NCI-H748 (cell line): ENCODE results near the gene C1orf122.
"Not testable (repeated sequence)": the region's sequence is repeated elsewhere in the genome, so short reads cannot be mapped to it uniquely, and the experiment has no call there.

ENCODE experiments used
- DNase-seq: peaks from one replicate; lab custom pipeline; 2025; ENCODE audit not compliant: unreplicated experiment; lab: John Stamatoyannopoulos, UW

C1orf122 gene

GRCh38 chr1:37807555-37808368, at the start of gene C1orf122, which contains the start of gene YRDC:
C1orf122 (plus strand) TSS chr1:37807790; CDS start chr1:37808405, 615 bp downstream.
YRDC (minus strand) TSS chr1:37808208; CDS start chr1:37808180, 28 bp downstream.
- peak; percentile 91 for DNase-seq

DNA sequence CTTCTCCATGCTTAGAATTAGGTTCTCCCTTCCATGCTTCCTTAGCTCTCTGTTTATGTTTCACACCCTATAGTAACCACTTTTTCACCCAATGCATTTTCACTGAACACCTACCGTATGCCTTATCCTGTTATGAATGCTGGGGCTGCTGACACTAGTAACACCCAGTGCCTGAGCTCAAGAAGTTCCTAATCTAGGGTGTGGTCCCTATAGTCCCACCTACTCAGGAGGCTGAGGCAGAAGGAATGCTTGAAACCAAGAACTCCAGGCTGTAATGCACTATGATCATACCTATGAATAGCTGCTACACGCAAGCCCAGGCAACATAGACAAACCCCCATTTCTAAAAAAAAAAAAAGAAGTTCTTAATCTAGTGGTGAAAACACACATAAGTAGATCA, 48.1 kb upstream of the C1orf122 start:
- DNase-seq = no peak

DNA sequence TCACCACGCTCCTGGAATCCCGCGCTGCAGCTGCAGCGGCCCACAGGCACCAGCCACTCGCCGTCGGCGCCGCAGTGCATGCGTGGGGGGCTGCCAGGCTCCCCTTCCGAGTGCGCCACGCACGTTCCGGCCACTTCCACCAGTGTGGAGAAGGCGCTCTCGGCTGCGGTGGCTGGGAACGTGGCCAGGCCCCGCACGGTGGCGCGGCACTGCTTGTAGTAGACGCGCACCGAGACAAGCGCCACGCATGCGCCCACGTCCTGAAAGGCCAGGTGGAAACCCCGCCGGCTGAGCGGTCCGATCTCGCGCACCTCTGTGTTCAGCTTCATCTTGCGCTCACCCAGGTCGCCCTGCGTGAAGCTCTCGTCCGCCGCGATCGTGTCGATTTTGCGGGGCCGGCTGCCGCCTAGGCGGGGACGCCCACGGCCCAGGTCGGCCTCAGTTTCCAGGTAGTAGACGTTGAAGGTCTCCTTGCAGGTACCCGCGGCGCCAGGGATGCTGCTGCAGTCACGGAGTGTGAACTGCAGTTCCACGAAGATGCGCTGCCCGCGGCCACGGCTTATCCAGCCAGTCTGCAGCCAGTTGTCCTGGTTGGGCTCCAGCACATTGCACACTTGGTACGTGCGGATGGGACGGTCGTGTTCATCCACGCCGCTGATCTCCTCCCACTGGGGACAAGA, 46.0 kb upstream of the C1orf122 start:
- DNase-seq = no peak

GRCh38 chr1:37762516-37762915, 45.1 kb upstream of the C1orf122 start:
- DNase-seq = no peak

DNA sequence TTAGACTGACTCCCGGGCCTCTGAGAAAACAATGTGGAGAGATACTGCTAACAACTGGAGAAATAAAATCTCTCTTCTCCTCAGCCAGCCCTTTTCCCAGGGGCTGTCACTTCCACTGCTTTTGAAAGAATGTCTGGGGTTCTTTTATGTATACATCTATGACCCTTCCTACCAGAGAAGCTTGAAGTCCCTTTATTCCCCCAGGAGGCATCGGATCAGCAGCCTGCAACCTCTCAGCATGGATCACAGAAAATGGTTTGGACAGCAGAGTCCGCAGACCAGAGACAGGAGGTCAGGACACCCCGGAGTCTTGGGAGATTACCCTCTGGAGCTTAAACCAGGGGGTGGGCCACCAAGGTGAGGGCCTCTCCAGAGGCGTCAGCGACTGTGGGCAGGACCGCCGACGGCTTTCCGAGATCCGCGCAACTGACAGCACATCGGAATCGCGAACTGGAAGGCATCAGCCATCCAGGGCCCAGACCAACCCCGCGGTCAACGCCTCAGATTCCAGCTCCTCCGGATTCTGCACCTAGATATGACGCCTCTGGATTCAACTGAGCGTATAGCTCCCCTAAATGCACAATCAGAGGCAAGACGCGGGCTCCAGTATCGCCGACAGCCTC, 43.7 kb upstream of the C1orf122 start:
- no peak for DNase-seq

GRCh38 chr1:37764414-37764825, 43.2 kb upstream of the C1orf122 start:
- DNase-seq = peak; percentile 37

- DNase-seq = peak; percentile 88
These were observed 42.6 kb upstream of the C1orf122 start, which contains the start of gene EPHA10 for GRCh38 chr1:37764888-37765441. EPHA10 (minus strand) TSS chr1:37765120; CDS start chr1:37765066, 54 bp downstream.

DNA sequence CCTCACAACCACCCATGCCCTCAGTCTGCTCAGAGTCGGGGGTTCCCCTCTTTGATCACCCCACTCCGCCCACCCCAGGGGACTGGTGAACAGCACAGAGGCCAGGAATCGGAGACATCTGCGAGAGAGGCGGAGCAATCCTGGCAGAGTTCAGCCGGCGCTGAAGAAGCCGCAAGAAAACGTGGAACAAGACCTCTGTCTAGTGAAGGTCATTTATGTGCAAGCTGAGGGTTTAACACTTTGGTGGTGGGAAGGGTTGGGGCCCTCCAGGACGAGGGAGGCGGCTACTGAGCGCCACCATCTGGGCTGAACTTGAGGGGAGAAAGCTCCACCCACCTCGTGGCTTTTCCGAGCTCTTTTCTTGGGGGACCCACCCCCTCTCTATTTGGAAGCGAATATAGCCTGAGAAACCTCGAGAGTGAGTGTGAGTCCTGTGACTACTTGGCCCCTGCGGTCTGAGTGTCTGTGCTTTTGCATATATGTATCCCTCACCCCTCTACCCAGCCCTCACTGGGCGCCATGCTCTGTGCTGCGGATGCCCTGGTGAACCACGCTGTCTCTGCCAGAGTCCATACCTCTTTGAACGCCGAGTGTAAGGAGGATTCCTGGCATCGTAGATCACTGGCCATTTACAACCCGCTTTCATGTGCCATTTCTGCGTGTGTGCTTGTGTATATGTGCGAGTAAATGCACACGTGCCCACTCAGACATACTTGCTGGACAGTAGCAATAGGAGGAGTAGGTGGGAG, 41.5 kb upstream of the C1orf122 start:
- peak; percentile 54 for DNase-seq

DNA sequence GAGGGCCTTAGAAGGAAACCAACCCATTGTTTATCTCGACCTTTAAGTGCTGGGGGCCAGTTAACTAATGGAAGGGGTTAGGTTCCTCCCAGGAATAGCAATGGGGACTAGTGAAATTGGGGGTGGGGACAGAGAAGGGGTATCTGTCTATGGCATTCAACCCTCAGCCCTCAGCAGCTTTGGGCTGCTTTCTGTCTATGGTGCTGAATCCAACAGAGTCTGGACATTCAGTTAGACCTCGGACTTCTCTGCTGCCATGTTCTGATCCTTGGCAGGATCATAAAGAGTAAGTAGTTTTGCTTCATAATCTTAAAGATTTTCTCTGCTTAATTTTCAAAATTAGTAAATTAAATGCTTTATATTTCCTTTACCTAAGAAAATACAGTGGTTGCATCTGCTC, 40.1 kb upstream of the C1orf122 start:
- no peak for DNase-seq

DNA sequence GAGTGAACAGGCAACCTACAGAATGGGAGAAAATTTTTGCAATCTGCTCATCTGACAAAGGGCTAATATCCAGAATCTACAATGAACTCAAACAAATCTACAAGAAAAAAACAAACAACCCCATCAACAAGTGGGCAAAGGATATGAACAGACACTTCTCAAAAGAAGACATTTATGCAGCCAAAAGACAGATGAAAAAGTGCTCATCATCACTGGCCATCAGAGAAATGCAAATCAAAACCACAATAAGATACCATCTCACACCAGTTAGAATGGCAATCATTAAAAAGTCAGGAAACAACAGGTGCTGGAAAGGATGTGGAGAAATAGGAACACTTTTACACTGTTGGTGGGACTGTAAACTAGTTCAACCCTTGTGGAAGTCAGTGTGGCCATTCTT, 36.1 kb upstream of the C1orf122 start:
- DNase-seq = not testable (repeated sequence)

DNA sequence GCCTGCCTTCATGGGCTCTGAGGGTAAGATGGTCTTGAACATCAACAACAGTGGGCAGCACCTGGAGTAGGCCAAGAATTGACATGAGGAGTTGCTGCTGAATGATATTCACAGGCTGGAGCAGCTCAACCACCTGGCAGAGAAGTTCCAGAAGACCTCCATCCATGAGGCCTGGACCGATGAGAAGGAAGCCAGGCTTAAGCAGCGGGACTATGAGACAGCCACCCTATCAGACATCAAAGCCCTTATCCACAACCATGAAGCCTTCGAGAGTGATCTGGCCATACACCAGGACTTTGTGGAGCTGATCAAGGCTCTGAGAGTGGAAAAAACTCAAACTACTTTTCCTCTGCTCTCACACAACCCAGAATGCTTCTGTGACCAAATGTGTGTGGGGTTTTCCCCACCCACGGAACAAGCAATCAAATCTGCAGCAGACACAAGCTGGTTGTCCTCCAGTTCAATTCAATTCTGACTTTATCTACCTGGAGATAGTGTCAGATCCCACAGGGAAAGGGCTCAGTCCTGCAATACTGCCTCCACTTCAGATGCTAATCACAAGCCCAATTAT, 30.6 kb upstream of the C1orf122 start:
- no peak for DNase-seq

GRCh38 chr1:37778654-37779053, 28.9 kb upstream of the C1orf122 start:
- DNase-seq = no peak

GRCh38 chr1:37782491-37782890, 25.1 kb upstream of the C1orf122 start:
- DNase-seq = no peak

DNA sequence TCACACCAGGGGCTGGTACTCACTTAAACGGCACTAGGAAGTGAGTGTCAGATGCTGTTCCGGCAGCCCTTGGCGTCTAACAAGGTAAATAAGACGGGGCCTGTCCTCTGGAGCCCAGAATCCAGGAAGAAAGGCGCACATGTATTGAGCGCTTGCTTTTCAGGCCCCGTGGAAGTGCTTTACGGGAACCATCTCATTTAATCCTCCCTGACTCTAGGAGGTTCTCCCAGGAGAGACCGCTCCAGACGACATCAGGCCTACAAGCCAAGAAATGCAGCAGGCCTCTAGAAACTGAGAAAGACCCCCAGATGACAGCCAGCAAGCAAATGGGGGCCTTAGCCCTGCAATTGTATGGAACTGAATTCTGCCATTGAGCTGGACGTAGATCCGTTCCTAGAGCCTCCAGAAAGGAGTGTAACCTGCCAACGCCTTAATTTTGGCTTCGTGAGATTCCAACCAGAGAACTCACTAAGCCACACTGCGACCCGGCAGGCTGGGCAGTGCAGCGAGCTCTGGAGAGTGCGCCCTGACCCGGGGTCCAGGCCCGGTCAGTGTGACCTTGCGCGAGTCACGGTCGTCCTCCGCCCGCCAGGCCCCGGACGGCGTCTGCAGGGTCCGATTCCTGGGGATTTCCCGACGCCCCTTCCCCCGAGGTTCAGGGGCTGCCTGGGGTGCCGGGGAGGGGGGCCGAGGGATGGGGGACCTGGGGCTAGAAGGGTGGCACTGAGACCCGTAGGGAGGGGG, 14.5 kb upstream of the C1orf122 start:
- DNase-seq = peak; percentile 14

DNA sequence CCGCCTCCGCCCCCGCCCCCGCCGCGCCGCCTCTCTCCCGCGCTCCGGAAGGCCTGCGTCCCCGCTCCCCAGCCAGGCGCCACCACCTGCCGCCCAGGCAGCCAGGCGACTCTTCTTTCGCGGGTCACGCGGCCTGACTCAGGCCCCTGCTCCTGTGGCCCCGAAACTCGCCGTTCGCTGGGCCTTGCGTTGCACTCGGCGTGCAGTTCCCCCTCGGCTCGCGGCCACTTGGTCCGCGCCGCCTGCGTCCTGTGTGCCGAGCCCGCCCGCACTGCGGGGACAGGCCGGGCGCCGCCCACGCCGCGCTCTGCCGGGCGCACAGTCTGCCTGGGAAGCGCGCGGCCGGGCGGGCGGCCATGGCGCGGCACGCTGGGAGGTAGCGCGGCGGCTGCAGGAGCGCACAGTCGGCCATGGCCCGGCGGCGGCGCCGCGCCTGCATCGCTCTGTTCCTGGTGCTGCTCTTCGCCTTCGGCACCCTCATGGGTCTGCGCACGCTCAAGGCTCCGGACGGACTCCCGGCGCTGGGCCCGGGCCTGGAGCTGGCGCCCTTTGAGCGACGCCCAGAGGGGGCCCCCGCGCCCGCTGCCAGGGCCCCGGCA, 13.7 kb upstream of the C1orf122 start, which contains the start of gene MANEAL:
Gene MANEAL (plus strand): TSS at position 75 of the 599 bp plus-strand sequence. CDS start 336 bp downstream, at position 411.
- DNase-seq = peak; percentile 73

GRCh38 chr1:37794372-37795339, 12.9 kb upstream of the C1orf122 start:
- peak; percentile 41 for DNase-seq

GRCh38 chr1:37795340-37796125, 12.1 kb upstream of the C1orf122 start:
- DNase-seq = peak; percentile 69
